ENCODE measurements around the gene SLC7A1. TPM values are rescaled to one million over a fixed set of nuclear protein-coding genes. Genes with fewer than 3 reads are reported as not detected.
A peak's percentile ranks its signal among the peaks of the same experiment; 100 is the strongest.

The SLC7A1 gene
- total and polyA plus RNA-seq, 10 donors = 2.2 to 53.8 (median 20.6) TPM

- Histone ChIP-seq H3K9me3 (no peaks in the 10 kb centered on the region), H3K27me3 (replicated peaks in 1 of 7) (peaks cover 0 to 36% (median 4%) of the 10 kb centered on the region in 7 donors), H3K4me1 (peaks cover 0 to 12% (median 10%) of the 10 kb centered on the region in 6 donors), H3K4me3 (no peak overlapping the region), H3K36me3 (peaks cover 0 to 25% (median 0%) of the 10 kb centered on the region in 6 donors), H3K27ac (no peak overlapping the region)
- 74 to 81% (median 77%) methylated on average over 13 to 14 of the region's 14 CpGs for WGBS, 5 donors
- DNase-seq = peak; percentile 69
- intact Hi-C loops (cut with DNase I; ENCODE audit: low total_unique reads) = loop anchor here (5.0 kb wide), 2 partner anchors 200 to 610 kb away; no protein-coding TSS in a partner anchor
- TF ChIP-seq, protein P1, sequence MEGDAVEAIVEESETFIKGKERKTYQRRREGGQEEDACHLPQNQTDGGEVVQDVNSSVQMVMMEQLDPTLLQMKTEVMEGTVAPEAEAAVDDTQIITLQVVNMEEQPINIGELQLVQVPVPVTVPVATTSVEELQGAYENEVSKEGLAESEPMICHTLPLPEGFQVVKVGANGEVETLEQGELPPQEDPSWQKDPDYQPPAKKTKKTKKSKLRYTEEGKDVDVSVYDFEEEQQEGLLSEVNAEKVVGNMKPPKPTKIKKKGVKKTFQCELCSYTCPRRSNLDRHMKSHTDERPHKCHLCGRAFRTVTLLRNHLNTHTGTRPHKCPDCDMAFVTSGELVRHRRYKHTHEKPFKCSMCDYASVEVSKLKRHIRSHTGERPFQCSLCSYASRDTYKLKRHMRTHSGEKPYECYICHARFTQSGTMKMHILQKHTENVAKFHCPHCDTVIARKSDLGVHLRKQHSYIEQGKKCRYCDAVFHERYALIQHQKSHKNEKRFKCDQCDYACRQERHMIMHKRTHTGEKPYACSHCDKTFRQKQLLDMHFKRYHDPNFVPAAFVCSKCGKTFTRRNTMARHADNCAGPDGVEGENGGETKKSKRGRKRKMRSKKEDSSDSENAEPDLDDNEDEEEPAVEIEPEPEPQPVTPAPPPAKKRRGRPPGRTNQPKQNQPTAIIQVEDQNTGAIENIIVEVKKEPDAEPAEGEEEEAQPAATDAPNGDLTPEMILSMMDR (IDR thresholded peaks at IDR 0.05 in 8 of 11, conservative IDR thresholded peaks at IDR 0.05 in 3 of 11) = no peak
- TF ChIP-seq POLR2A (IDR thresholded peaks at IDR 0.05) (no peak), POLR2AphosphoS5 (IDR thresholded peaks at IDR 0.05) (peak in 1 of 3 donors; percentile 24)
Measured at GRCh38 chr13:29507356-29507755, 88.1 kb downstream of the SLC7A1 start.

GRCh38 chr13:29505950-29506349 lies 89.5 kb downstream of the SLC7A1 start:
- WGBS, 5 donors = 81 to 90% (median 89%) methylated on average over 10 of the region's 10 CpGs
- Histone ChIP-seq H3K36me3 (peaks cover 0 to 11% (median 0%) of the 10 kb centered on the region in 6 donors), H3K4me3 (no peak overlapping the region), H3K27me3 (replicated peaks in 1 of 7) (peaks cover 0 to 38% (median 4%) of the 10 kb centered on the region in 7 donors), H3K4me1 (peaks cover 0 to 12% (median 10%) of the 10 kb centered on the region in 6 donors), H3K27ac (no peak overlapping the region), H3K9me3 (no peaks in the 10 kb centered on the region)
- peak; percentile 69 for DNase-seq
- TF ChIP-seq POLR2A (IDR thresholded peaks at IDR 0.05) (no peak), POLR2AphosphoS5 (IDR thresholded peaks at IDR 0.05) (no peak)
- TF ChIP-seq, protein P1 (IDR thresholded peaks at IDR 0.05 in 8 of 11, conservative IDR thresholded peaks at IDR 0.05 in 3 of 11) = no peak
- intact Hi-C loops (cut with DNase I; ENCODE audit: low total_unique reads) = loop anchor here (5.0 kb wide), 2 partner anchors 201 to 611 kb away; no protein-coding TSS in a partner anchor

GRCh38 chr13:29505511-29505910 lies 90.0 kb downstream of the SLC7A1 start:
- WGBS, 5 donors = 80 to 85% (median 82%) methylated on average over 17 of the region's 17 CpGs
- DNase-seq = peak; percentile 61
- intact Hi-C loops (cut with DNase I; ENCODE audit: low total_unique reads) = loop anchor here (5.0 kb wide), 2 partner anchors 202 to 612 kb away; no protein-coding TSS in a partner anchor
- H3K9me3 ChIP-seq = no peaks in the 10 kb centered on the region
- H3K27me3 ChIP-seq (replicated peaks in 1 of 7) = peaks cover 0 to 38% (median 4%) of the 10 kb centered on the region in 7 donors
- TF ChIP-seq POLR2A (IDR thresholded peaks at IDR 0.05) = no peak
- TF ChIP-seq, protein P1 (IDR thresholded peaks at IDR 0.05 in 8 of 11, conservative IDR thresholded peaks at IDR 0.05 in 3 of 11) = no peak
- TF ChIP-seq POLR2AphosphoS5 (IDR thresholded peaks at IDR 0.05) = peak in 1 of 3 donors; percentile 23
- H3K4me1 ChIP-seq = peaks cover 0 to 12% (median 10%) of the 10 kb centered on the region in 6 donors
- no peak overlapping the region for H3K4me3 ChIP-seq
- no peak overlapping the region for H3K27ac ChIP-seq
- H3K36me3 ChIP-seq = peaks cover 0 to 6% (median 0%) of the 10 kb centered on the region in 6 donors

- H3K9me3 ChIP-seq = no peaks in the 10 kb centered on the region
- peak; percentile 73 for DNase-seq
- WGBS, 5 donors = 92 to 98% (median 95%) methylated on average over 15 of the region's 15 CpGs
- peaks cover 0 to 12% (median 10%) of the 10 kb centered on the region in 6 donors for H3K4me1 ChIP-seq
- TF ChIP-seq POLR2AphosphoS5 (IDR thresholded peaks at IDR 0.05) = no peak
- TF ChIP-seq, protein P1 (IDR thresholded peaks at IDR 0.05 in 8 of 11, conservative IDR thresholded peaks at IDR 0.05 in 3 of 11) = no peak
- no peak for TF ChIP-seq POLR2A (IDR thresholded peaks at IDR 0.05)
- intact Hi-C loops (cut with DNase I; ENCODE audit: low total_unique reads) = loop anchor here (5.0 kb wide), 2 partner anchors 203 to 613 kb away; no protein-coding TSS in a partner anchor
- H3K36me3 ChIP-seq = no peaks in the 10 kb centered on the region
- H3K4me3 ChIP-seq = no peak overlapping the region
- H3K27me3 ChIP-seq (replicated peaks in 1 of 7) = peaks cover 0 to 38% (median 4%) of the 10 kb centered on the region in 7 donors
- no peak overlapping the region for H3K27ac ChIP-seq
Measured at GRCh38 chr13:29504691-29505090, 90.8 kb downstream of the SLC7A1 start.

Measured in spleen (tissue), 11 donors.